ENCODE results near the gene RPTOR. TPM values are rescaled to one million over a fixed set of nuclear protein-coding genes. Genes with fewer than 3 reads are reported as not detected.

RPTOR gene
- total RNA-seq, 2 experiments from 2014 or later = 60.0 to 67.2 TPM

DNA sequence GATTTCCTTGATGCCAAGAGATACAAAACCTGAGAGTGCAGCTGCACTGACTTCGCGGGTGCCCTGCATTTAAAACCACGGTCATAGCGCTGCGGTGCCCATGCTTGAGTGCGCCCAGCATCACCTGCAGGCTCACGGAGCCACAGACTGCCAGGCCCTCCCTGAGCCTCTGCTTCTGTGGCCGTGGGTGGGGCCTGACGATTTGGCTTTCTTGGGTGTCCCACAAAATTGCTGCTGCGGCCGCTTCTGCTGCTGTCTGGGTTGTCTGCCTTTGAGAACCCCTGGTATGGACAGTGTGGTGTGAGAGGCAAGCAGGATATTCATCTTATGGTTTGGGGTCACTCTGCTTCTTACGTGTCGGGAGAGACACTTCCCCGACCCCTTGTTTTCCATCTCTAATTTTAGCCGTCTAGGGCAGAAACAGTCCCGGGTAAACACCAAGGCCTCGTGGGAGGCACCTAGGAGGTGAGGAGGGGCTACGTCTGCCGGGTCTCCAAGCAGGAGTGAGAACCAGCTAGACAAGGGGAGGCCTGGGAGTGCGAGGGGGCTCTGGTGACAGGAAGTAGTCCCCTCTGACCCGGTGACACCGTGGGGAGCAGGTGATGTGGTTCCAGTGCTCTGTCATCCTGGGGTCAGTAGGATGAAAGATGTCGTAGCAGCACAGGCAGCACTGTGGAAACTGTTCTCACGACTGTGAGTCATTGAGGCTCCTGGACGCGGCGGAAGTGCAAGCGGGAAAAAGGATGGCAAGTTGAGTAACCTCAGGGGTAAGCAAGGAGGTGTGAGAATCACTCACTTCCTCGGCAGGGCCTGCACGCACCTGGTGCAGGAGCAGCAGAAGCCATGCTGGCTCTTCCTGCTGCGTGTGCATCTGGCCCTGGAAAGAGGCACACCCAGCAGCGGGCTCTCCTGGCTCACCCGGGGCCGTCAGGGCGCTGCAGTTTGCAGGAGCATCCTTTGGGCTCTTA is 176.3 kb downstream of the RPTOR start:
- ChIA-PET CTCF (no interaction called here), POLR2A (interaction anchor here (0.6 to 0.8 kb wide), 3 partner anchors 19 to 274 kb away, joined by 3 to 5 read pairs (median 3); no protein-coding TSS in a partner anchor)

DNA sequence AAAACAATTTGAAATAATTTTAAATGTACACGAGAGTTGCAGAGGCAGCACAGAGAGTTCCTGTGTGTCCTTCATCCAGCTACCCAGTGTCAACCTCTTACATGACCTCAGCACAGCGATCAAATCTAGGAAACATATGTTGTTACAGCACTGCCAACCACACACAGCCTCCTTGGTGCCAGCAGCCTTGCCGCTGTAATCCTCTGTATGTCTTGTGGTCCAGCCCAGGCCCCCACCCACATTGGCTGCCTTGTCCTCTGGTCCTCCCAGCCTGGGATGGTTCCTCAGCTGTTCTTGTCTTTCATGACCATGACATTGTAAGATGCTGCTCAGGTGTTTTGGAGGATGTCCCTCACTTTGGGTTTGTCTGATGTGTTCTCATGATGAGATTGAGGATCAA is 178.0 kb downstream of the RPTOR start:
- CTCF ChIA-PET = no interaction called here
- POLR2A ChIA-PET = no interaction called here

DNA sequence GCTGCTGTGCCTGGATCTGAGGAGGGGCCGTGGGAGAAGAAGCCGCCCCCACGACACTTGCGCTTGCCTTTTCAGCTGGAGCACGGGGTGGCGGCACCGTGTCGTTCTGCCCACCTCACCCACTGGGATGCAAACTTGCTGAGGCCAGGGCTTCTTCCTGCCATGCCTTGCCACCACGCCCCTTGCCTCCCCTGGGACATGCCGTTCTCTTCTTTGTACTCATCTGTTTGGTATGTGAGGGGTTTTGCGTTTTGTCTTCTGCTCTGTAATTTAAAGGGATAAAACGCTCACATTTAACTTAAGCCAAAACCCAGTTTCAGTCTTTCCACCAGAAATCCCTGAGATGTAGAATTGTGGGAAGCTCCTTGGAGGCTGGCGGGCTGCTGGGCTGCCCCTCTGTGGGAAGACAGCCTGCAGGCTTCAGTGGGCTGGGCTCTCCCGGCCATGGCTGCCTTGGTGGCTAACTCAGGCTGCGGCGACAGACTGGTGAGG is 180.2 kb downstream of the RPTOR start:
- POLR2A ChIA-PET = no interaction called here

DNA sequence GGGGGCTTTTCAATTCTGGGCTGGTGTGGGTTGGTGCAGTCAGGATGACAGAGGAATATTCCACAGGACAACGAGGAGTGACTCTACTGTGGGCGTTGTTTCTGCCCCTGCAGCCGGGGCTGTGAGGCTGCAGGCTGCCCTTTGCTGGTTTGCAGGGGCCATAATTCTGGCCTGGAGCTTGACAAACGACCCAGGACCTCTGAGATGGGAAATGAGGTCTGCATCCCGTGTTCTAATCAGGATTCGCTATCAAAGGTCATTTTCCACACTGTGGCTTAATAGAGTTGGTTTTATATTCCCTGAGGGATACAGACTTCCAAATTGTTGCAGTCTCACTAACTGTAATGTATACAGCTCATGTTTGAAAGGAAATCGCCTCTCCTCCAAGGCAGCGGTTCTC is 180.9 kb downstream of the RPTOR start:
- ChIA-PET CTCF (interaction anchor here (0.5 kb wide), 1 partner anchor 334 kb away, joined by 3 read pairs; no protein-coding TSS in a partner anchor), POLR2A (no interaction called here)

More for the DNA sequence above, 180.2 kb downstream of the RPTOR start:
- CTCF ChIA-PET = interaction anchor here (0.5 kb wide), 1 partner anchor 334 kb away, joined by 3 read pairs; no protein-coding TSS in a partner anchor

GRCh38 chr17:80726558-80727408 is 182.1 kb downstream of the RPTOR start:
- ChIA-PET CTCF (no interaction called here), POLR2A (no interaction called here)

DNA sequence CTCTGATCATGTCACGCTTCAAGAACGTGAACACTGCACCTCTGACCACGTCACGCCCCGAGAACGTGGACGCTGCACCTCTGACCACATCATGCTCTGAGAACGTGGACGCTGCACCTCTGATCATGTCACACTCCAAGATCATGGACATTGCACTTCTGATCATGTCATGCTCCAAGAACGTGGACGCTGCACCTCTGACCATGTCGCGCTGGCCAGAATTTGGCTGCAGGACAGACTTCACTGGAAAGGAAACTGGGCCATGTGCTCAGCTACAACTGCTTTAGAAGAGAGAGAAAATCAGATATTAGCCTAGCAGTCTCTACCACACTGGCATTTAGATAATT is 182.7 kb downstream of the RPTOR start:
- ChIA-PET CTCF (no interaction called here), POLR2A (no interaction called here)

GRCh38 chr17:80729016-80729415 is 184.4 kb downstream of the RPTOR start:
- ChIA-PET POLR2A (no interaction called here), CTCF (no interaction called here)

DNA sequence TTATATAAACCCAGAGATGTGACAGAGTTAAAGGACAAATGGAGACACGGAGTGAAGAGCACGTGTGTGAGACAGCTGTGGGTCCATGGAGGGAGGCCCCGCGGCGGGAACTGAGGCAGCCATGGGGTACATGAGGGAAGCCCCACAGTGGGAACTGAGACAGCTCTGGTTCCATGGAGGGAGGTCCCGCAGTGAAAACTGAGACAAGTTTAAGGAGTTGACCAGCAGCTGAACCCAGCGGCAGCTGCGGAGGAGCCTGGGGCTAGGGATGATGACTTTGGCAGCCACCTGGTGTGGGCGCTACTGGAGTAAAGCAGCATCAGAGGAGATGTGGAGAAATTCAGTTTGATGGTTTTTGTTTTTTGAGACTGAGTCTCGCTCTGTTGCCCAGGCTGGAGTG is 185.1 kb downstream of the RPTOR start:
- CTCF ChIA-PET = no interaction called here
- POLR2A ChIA-PET = no interaction called here

DNA sequence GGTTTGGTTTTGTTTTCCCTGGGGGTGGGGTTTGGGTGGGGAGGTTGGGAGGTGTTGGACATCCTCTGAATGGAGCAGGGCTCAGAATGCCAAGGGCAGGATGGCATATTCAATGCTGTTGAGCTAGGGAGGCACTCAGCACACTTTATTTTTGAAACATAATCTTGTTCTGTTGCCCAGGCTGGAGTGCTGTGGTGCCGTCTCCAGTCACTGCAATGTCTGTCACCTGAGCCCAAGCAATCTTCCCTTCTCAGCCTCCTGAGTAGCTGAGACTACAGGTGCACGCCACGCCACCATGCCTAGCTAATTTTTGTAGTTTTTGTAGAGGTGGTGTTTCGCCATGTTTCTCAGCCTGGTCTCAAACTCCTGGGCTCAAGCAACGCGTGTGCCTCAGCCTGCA is 186.1 kb downstream of the RPTOR start:
- ChIA-PET POLR2A (interaction anchor here (0.6 to 0.9 kb wide), 2 partner anchors 83 to 276 kb away, joined by 3 read pairs; no protein-coding TSS in a partner anchor), CTCF (interaction anchor here (1.0 kb wide), 1 partner anchor 32 kb away, joined by 3 read pairs; no protein-coding TSS in a partner anchor)

DNA sequence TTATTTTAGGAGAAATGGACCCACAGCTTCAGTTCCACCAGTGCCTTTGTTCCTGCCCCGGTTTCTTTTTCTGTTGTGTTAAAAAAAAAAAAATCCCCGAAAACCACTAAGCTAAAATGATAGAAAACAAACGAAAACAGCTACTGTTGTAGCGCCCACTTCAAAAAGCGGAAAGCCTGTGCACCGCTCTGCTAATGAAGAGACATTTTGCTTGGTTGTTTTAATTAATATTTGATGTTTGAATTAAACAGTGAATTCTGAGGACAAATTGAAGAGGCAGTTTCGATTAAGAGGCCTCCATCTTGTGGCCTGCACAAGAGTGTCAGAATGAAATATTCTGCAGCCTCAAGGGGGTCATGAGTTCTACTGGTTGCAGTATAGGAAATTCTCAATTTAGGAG is 186.7 kb downstream of the RPTOR start:
- POLR2A ChIA-PET = interaction anchor here (0.6 to 0.9 kb wide), 3 partner anchors 8 to 277 kb away, joined by 3 read pairs; no protein-coding TSS in a partner anchor
- CTCF ChIA-PET = interaction anchor here (1.0 kb wide), 1 partner anchor 31 kb away, joined by 3 read pairs; no protein-coding TSS in a partner anchor

GRCh38 chr17:80732268-80732667 is 187.6 kb downstream of the RPTOR start:
- ChIA-PET POLR2A (interaction anchor here (0.6 kb wide), 1 partner anchor 184 kb away, joined by 4 read pairs; no protein-coding TSS in a partner anchor), CTCF (no interaction called here)

GRCh38 chr17:80737106-80738019 is 192.7 kb downstream of the RPTOR start:
- CTCF ChIA-PET = no interaction called here
- POLR2A ChIA-PET = no interaction called here

DNA sequence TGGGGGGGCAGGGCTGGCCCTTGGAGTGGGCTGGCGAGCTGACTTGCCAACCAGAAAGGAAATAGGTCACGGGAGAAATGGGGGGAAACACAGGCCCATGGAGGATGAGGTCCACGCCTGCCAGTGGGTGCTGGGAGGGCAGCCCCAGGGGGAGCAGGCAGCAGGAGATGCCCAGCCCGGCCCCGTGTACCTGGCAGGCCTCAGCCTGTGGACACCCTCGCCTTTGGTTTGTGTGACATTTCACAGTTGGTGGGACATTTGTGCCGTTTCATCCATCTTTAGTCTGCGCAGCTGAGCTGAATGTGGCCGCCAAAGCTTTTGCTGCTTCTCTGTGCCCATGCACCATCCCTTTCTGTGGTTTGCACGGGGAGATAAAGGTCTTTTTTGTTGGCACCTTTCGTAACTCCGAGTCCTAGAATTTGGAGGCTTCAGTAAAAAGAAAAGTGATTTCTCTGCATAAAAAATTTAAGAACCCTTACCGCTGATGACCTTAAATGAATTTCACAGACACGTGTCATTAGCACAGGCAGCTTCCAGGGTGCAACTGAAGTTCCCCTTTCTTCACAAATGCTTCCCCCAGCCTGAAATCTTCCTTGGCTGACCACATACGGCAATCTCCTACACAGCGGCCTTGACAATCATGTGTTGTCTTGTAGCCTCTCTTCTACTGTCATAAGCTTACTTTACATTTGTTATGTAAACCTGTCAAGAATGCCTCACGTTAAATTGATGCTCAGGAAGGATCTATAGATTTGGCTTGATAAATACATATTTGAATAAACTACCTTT is 193.6 kb downstream of the RPTOR start:
- POLR2A ChIA-PET = no interaction called here
- CTCF ChIA-PET = no interaction called here

DNA sequence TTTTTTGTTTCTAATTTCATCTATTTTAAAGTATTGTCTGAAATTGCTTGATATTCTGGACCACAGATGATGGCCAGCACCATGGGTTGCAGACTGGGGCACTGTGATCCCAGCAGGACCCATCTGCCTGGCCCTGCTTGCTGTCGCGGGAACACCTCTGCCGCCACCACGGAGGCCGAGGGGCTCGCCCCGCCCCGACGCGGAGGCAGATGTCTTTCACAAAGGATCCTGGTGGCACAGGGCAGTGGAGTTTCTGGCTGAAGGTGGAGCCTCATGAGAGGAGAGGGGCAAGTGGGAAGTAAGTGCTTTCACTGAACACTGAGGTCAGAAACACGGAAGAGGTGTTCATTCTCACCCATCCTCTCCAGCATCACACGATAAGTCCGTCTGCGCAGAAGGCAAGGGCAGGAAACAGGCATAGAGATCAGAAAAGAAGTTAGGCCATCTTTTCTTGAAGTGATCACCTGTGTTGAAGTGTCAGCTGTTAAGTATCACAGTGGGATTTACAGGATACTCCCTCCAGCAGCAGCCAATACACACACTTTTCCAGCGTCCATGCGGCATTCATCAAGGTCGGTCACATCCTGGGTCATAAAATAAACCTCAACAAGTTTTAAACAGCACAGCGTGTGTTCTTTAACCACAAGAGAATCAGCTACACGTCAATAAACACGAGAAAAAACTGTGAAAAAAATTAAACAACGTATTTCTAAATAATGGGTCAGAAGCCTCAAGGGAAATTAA is 194.5 kb downstream of the RPTOR start:
- ChIA-PET POLR2A (interaction anchor here (0.6 kb wide), 1 partner anchor 8 kb away, joined by 3 read pairs; no protein-coding TSS in a partner anchor), CTCF (no interaction called here)

DNA sequence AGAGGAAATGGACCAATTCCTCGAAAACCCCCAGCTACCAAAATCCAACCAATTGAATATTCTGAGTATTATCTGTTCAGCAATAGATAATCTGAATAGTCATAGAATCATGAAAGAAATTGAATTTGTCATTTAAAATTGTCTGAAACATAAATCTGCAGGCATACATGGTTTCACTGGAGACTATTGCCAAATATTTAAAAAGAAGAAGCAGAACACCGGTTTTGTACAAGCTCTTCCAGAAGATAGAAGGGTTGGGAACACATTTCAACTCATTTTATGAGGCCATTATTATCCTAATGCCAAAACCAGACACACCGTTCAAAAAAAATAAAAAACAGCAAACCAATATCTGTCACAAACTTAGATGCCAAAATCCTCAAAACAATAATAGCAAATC is 195.5 kb downstream of the RPTOR start:
- ChIA-PET CTCF (no interaction called here), POLR2A (no interaction called here)

GRCh38 chr17:80742091-80742490 is 197.5 kb downstream of the RPTOR start:
- ChIA-PET CTCF (no interaction called here), POLR2A (no interaction called here)

GRCh38 chr17:80742581-80743180 is 198.0 kb downstream of the RPTOR start:
- ChIA-PET CTCF (no interaction called here), POLR2A (no interaction called here)

Measured in activated CD8-positive, alpha-beta memory T cell treated with anti-CD3 and anti-CD28 coated beads for 36 hours (primary cell).